Stimulated activated CD4-positive, alpha-beta T cell treated with anti-CD3 and anti-CD28 coated beads, Interleukin-1b, Interleukin-23, amount 100 ng/mL, for 48 hours (primary cell): ENCODE data around the gene CASZ1.

Experiments
- DNase-seq: peaks from one replicate; pipeline ENCODE4 v3.0.0-alpha.2; 2020

CASZ1 gene, protein sequence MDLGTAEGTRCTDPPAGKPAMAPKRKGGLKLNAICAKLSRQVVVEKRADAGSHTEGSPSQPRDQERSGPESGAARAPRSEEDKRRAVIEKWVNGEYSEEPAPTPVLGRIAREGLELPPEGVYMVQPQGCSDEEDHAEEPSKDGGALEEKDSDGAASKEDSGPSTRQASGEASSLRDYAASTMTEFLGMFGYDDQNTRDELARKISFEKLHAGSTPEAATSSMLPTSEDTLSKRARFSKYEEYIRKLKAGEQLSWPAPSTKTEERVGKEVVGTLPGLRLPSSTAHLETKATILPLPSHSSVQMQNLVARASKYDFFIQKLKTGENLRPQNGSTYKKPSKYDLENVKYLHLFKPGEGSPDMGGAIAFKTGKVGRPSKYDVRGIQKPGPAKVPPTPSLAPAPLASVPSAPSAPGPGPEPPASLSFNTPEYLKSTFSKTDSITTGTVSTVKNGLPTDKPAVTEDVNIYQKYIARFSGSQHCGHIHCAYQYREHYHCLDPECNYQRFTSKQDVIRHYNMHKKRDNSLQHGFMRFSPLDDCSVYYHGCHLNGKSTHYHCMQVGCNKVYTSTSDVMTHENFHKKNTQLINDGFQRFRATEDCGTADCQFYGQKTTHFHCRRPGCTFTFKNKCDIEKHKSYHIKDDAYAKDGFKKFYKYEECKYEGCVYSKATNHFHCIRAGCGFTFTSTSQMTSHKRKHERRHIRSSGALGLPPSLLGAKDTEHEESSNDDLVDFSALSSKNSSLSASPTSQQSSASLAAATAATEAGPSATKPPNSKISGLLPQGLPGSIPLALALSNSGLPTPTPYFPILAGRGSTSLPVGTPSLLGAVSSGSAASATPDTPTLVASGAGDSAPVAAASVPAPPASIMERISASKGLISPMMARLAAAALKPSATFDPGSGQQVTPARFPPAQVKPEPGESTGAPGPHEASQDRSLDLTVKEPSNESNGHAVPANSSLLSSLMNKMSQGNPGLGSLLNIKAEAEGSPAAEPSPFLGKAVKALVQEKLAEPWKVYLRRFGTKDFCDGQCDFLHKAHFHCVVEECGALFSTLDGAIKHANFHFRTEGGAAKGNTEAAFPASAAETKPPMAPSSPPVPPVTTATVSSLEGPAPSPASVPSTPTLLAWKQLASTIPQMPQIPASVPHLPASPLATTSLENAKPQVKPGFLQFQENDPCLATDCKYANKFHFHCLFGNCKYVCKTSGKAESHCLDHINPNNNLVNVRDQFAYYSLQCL (N-terminal part only)

GRCh38 chr1:10796029-10796944, at the start of gene CASZ1:
Gene CASZ1 (minus strand): TSS chr1:10796646. CDS start chr1:10693889, 102,757 bp downstream.
- no peak for DNase-seq

GRCh38 chr1:10843697-10844096, 47.3 kb upstream of the CASZ1 start:
- no peak for DNase-seq

GRCh38 chr1:10841118-10841517, 44.7 kb upstream of the CASZ1 start:
- no peak for DNase-seq

GRCh38 chr1:10839188-10839770, 42.8 kb upstream of the CASZ1 start:
- DNase-seq, result no peak

DNA sequence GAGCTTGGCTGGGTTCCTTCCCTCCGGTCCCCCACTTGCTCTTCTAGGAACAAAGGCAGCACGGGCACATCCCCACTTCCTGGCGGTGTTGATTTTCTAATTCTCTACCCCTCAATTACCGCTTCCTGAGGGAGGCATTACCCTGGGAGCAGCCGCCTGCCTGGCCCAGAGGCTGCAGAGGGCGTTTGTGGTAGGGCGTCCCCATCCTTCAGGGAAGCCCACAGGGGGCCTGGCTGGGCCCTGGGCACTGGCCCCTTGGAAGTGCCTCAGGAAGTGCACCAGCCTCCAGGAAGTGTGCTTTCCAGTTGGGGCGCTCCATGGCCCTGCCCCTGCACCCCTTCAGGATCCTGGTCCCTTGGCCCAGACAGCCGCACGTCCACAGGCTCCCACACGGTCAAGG, 42.1 kb upstream of the CASZ1 start:
- no peak for DNase-seq

GRCh38 chr1:10836726-10837125, 40.3 kb upstream of the CASZ1 start:
- DNase-seq, result no peak

GRCh38 chr1:10835822-10836421, 39.5 kb upstream of the CASZ1 start:
- no peak for DNase-seq

- no peak for DNase-seq
Observed at GRCh38 chr1:10835421-10835820, 39.0 kb upstream of the CASZ1 start.

GRCh38 chr1:10834770-10835412, 38.4 kb upstream of the CASZ1 start:
- no peak for DNase-seq

DNA sequence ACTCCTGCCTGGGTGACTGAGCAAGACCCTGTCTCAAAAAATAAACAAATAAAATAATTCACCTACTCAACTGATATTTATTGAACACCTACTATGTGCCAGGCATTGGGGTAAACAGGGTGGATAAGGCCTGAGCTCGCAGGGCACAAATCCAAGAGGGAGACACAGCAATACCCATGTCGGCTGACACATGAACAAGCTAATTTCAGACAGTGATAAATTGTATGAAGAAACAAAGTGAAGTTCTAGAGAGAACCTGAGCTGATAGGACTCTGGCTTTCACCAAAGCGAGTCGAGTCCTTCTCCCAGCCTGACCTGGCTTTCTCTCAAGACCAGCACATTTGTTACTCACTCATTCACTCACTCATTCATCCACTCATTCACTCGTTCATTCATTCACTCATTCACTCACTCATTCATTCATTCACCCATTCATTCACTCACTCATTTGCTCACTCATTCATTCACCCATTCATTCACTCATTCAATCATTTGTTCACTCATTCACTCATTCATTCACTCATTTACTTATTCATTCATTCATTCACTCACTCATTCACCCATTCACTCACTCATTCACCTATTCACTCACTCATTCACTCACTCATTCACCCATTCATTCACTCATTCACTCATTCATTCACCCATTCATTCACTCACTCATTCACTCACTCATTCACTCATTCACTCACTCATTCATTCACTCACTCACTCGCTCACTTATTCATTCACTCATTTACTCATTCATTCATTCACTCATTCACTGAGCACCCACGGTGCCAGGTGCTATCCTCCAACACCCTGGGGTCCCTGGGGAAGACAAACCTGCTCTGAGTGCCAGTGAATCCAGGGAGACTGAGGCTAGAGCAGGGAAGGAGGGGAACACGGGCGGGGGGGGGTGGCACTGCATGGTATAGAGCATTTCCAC, 37.4 kb upstream of the CASZ1 start:
- DNase-seq, result no peak

DNA sequence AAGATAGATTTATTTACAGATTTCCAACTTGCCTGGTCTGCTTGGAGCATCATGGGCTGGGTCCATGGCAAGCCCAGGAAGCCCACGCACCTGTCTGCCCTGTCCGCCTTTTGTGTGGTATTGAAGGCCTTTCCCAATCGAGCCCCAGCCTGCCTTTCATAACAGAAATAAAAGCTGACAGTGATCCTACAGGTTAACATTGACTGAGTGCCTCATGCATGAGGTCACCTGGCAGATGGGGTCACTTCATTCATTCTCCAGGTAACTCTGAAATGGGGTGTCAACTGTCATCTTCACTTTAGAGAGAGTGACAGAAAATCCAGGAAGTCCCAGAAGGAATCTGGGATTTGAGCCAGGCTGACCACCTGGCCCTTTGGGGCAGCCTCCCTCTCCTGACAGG, 36.3 kb upstream of the CASZ1 start:
- DNase-seq, result no peak

- DNase-seq, result no peak
Observed at GRCh38 chr1:10830961-10831668, 34.7 kb upstream of the CASZ1 start.

GRCh38 chr1:10829965-10830515, 33.6 kb upstream of the CASZ1 start:
- no peak for DNase-seq

GRCh38 chr1:10829067-10829818, 32.8 kb upstream of the CASZ1 start:
- no peak for DNase-seq

- no peak for DNase-seq
Observed at GRCh38 chr1:10827377-10828333, 31.2 kb upstream of the CASZ1 start.

GRCh38 chr1:10825592-10825991, 29.1 kb upstream of the CASZ1 start:
- no peak for DNase-seq
